CD4-positive, alpha-beta T cell treated with Interleukin-15 for 4 hours (primary cell): ENCODE measurements around the gene ECI1.

Experiments
- DNase-seq: peaks from one replicate; pipeline ENCODE4 v3.0.0-alpha.2; 2020; ENCODE audit warnings: low spot score

ECI1 gene

DNA sequence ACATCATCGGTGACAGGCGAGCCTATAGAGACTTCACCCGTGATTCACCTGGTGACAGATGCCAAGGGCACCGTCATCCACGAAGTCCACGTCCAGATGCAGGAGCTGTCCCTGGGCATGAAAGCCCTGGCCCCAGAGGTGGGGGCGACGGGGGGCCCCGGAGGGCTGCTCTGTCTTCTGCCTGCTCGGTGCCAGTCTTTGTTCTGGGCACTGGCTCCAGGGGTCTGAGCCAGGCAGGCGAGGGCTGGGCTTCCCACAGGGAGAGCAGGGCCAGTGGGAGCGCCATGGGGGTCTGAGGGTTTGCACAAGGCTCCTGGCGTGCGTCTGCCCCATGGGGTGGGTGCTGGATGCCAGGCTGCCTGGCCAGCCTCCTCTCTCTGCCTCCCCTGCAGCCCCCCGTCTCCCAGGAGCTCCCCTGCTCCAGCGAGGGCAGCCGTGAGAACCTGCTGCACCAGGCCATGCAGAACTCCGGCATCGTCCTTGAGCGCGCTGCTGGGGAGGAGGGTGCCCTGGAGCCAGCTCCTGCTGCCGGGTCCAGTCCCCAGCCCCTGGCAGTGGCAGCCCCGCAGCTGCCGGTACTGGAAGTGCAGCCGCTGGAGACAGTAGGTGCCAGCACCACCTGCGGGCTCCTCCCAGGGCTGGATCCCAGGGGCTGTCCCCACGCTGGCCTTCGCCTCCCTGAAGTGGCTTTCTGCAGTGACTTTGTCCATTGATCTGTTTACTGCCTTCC is 18.2 kb downstream of the ECI1 start:
- DNase-seq = no peak

DNA sequence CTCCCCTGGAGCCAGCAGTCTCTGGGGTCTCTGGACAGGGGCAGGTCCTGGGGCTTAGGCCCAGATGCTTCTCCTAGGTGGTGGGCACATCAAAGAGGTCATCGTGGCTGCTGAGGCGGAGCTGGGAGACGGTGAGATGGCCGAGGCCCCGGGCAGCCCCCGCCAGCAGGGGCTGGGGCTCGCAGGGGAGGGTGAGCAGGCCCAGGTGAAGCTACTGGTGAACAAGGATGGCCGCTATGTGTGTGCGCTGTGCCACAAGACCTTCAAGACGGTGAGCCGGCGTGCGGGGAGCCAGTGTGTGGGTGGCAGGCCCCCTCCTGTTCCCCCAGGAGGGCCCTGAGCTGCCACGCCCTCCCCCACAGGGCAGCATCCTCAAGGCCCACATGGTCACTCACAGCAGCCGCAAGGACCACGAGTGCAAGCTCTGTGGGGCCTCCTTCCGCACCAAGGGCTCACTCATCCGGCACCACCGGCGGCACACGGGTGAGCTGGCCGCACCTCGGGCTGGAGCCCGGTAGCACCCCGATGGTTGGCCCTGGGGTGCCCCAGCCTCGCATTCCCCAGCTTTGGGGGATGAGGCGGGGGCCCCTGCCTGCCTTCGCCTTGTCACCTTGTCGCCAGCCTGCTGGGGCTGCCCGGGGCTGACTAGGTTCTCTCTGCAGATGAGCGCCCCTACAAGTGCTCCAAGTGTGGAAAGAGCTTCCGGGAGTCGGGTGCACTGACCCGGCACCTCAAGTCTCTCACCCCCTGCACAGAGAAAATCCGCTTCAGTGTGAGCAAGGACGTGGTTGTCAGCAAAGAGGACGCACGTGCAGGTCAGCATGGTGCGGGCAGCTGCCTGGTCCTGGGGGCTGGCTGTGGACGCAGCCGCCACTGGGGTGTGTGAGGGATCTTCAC is 19.0 kb downstream of the ECI1 start:
- no peak for DNase-seq

DNA sequence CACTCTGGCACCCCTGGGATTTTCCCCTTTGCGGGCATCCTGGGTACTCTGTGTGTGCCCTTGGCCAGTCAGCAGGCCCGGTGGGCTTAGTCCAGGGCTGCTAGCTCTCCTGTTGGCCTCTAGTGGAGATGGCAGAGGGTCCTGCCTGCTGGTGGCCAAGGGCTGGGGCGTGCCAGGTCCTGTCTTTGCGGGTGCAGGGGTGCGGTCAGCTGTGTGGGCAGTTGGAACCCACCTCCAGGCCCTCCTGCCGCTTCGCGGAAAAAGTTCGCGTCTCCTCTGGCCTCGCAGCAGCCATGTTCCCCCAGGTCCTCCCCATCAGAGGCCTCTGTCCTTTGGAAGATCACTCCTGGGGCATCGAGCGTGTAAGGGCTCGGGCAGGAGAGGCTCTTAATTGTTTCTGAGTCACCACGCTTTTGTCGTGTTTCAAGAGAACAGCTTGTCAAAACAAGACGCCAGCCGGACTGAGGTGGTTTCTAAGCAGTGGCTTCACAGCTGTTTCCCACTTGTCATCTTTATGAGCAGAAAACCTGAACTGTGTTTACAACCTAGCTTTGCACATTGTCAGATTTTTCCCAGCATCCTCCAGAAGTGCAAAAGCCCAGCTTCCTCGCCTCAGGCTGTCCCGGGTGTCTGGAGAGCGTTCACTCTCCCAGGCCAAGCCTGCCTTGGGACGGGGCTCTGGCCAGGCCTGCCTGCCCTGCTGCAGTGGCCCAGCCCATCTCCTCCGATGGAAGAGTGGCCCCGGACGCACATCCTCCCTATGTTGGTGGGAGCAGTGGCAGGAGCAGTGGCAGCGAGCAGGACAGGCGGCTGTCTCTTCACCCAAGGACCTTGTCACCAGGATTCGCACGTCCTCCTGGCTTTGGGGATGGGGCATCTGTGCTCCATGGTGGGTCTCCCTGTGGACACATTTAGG is 20.1 kb downstream of the ECI1 start:
- DNase-seq = no peak

DNA sequence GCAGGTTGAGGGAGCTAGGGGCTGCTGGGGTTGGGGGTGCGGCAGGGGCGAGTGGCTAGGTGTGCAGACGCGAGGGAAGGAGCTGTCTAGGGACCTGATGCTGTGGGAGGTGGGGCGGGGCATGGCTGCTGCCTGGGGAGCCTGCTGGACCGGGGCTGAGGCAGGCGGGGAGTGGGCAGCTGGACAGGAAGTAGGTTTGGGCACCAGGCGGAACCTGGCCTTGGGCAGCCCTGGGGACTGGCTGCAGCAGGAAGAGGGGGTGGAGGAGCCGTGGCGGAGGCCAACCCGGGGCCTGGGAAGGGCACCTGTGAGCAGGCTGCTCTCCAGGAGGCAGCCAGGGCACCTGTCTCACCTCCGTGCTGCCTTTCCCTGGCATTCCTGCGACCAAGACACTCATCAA is 21.0 kb downstream of the ECI1 start:
- DNase-seq = no peak

DNA sequence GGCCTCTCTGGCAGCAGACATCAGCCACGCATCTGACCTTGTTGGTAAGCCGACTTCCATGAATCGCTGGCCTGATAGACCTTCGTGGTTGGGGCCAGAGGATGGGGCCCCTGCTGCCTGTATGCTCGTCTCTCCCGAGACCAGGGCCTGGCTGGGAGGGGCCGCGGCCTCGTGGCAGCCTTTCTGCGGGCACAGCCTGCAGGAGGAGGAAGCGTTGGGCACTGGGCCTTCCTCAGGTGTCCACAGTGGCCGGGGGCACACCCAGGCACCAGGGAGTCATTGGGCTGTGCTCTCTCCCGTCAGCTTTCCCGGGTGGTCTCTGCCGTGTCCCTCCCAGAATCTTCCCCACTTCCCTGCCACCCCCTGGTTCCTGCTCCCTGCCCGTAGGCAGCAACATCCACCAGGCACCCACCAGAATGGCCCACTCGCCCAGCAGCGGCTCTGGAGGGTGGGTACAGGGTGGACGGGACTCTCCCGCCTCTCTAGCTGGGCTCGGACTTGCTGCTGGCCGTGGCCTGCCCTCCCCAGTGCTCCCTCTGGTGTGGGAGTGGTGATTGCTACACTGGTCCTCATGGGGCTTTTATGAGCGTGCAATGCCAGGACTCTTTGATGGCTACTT is 21.6 kb downstream of the ECI1 start:
- DNase-seq = no peak

DNA sequence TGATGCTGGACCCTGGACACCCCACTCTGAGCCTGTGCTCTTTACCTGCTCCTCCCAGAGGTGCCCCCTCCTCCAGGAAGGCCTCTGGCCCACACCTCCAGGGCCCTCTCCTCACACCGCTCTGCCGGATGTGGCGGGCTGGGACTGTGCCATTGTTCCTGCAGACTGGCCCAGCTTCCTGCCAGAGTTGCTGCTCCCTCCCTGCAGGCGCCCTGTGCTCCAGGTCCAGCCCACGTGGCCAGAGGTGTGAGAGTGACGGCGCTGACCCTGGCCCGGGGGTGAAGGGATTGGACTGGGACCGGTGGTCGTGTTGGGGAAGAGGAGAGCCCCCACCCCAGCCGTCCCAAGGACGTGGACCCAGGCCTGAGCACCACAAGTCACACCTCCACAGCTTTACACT is 22.3 kb downstream of the ECI1 start:
- DNase-seq = no peak

DNA sequence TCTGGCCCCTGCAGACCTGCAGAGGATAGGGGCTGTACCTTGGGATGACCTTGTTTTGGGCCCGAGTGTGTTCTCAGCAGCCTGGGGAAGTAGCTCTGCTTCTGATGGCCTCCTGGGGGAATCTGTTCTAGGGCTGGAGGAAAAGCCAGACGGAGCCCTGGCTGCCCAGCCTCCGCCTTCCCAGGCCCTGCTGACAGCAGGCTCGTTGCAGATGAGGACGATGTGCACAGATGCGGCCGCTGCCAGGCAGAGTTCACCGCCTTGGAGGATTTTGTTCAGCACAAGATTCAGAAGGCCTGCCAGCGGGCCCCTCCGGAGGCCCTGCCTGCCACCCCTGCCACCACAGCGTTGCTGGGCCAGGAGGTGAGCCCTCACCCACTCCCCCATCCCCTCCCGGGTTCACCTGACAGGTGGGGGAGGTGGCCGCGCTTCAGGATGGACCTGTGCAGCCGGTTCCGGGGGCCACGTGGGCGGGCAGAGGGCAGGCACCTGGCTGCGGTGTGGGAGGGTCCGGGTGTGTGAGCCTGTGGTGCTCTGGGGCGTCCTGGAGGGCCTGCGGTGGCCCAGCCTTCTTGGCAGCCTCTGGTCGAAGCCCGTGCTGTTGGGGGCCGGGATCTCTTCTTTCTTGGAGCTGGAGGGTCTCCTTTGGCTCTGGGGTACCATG is 23.1 kb downstream of the ECI1 start:
- no peak for DNase-seq

DNA sequence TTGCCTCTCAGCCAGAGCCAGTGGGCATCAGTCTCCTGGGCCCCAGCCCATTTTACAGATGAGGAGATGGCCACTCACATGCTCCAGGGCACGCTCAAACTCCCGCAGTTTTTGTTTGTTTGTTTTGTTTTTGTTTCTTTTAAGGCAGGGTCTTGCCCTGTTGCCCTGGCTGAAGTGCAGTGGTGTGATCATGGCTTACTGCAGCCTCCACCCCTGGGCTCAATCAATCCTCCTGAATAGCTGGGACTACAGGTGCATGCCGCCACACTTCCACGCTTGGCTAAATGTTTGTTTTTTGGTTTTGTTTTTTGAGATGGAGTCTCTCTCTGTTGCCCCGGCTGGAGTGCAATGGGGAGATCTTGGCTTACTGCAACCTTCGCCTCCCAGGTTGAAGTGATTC is 24.5 kb downstream of the ECI1 start:
- DNase-seq = no peak

DNA sequence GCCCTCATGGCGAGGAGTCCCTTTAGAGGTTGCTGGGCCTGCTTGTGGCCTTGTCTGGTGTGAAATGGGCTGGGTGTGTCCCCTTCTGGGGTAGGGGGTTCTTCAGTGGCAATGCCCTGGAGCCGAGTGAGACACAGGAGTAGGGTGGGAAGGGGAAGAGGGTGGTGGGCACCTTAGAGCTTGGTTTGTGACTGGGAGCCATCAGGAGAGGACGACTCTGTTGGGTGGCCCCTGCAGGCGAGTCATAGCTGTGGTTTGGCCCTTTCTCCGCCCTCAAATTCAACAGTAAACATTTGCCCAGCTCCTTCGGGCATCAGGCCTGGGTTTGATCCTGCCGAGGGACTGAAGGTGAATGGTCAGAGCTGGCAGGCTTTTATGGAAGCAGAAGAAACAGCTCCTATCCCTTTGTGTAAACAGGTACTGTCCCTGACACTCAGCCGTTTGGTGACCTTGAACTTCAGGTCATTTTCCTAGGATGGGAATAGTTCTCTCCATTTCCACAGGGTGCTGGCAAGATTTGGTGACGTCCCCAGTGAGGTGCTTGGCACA is 25.1 kb downstream of the ECI1 start:
- DNase-seq = no peak

DNA sequence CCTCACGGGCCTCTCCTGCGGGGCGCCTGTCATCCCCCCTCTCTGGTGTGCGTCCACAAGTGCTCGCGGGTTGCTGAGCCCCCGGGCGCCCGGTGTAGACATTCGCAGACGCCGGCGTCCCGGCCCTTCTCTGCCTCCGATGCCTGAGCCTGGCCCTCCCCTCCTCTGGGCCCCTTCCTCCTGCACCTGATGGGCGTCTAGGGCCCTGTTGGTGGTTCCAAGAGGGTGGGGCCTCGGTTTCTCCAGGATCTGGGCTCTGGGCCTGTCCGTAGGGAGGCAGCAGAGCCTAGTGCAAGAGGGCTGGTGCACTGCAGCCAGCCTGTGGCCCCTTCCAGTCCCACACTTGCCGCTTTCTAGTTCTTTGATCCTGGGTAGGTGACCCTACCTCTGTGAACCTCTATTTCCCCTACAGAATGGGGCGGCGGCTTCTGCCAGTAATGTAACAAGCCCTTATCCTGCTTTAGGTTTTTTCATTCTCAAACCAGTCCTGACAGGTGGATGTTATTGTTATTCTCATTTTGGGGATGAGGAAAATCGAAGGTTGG is 27.4 kb downstream of the ECI1 start:
- DNase-seq = peak; percentile 7

DNA sequence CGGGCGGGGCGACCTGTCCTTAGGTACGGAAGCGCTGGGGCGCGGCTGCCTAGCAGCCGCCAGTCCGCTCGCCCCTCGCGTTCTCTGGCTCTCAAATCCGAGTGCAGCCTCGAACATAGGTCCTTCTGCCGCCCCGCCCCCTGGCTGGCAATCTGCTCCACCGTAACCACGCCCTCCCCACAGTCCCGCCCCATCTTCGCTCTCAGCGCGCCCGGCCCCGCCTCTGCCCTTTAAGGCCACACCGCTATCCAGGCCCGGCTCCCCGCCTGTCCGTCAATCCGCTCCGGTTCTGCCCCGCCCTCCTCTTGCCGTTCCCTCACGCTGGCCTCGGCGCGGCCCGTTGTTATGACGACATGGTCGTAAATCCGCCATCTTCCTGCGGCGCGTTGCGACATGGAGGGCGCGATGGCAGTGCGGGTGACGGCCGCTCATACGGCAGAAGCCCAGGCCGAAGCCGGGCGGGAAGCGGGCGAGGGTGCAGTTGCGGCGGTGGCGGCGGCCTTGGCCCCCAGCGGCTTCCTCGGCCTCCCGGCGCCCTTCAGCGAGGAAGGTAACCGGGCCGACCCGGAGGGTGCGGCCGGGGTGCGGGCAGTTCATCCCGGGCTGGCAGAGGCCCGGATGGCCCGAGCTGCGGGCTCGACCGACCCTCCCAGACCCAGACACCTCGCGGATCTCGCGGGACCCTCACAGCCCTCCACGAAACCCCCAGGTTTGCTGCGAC is 28.0 kb downstream of the ECI1 start, which contains the start of gene E4F1:
Gene E4F1, plus strand, starts transcription at position 371 of the 721 bp plus-strand sequence. Its CDS starts 23 bp downstream, at position 394.
- peak; percentile 99 for DNase-seq

DNA sequence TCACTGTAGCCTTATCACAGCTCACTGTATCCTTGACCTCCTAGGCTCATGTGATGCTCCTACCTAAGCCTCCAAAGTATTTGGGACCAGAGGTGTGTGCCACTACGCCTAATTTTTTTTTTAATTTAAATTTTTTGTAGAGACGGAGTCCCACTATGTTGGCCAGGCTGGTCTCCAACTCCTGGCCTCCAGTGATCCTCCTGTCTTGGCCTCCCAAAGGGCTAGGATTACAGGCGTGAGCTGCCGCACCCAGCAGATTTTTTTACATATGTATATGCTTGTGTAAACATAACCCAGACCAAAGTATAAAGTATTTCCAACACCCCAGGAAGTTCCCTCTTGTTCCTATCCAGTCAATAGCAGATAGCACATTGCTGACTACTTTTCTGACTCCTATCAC is 35.1 kb downstream of the ECI1 start:
- DNase-seq = no peak

DNA sequence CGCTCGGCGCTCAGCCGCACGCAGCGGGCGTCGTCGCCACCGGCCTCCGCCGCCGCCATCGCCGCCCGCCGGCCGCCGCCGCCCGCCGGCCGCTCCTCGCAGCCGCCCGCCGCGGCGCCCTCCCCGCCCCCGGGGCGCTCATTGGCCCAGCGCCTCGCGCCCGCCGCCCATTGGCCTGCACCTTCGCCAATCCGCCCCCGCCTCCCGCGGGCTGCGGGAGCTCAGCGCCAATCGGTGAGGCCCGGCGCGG is 36.7 kb downstream of the ECI1 start, which contains the start of gene PGP:
Gene PGP, minus strand, starts transcription at position 122 of the 250 bp plus-strand sequence. Its CDS starts 63 bp downstream, at position 59.
- DNase-seq = no peak

DNA sequence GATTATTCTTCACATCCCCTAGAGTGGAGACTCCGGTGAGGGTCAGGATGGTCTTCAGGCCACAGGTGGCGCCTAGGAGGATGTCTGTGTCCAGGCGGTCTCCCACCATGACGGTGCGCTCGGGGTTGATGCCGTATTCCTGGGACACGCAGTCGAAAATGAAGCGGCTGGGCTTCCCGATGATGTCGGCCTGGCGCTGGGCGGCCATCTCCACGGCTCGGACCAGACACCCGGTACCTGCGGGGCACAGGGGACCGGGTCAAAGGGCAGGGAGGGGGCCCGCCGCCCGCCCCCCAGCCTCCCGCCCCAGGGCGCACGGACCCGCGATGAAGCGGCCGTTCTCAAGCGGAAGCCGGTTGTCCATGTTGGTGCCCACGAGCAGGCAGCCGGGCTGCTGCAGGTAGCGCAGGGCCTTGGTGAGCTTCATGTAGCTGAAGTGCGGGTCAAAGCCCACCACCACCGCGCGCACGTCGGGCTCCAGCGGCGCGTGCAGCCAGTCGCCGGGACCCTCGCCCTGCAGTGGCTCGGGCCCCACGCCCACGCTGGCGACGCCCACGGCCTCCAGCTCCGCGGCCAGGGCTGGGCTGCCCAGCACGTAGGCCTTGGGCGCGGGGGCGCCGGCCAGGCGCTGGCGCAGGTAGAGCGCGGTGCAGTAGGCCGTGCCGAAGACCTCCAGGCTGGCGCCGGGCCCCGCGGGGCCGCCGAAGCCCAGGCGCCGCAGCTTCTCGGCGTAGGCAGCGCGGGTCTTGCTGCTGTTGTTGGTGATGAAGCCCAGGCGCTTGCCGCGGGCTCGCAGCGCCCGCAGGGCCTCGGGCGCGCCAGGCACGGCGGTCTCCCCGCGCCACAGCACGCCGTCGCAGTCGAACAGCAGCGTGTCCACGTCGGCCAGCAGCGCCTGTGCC is 37.3 kb downstream of the ECI1 start:
- no peak for DNase-seq

DNA sequence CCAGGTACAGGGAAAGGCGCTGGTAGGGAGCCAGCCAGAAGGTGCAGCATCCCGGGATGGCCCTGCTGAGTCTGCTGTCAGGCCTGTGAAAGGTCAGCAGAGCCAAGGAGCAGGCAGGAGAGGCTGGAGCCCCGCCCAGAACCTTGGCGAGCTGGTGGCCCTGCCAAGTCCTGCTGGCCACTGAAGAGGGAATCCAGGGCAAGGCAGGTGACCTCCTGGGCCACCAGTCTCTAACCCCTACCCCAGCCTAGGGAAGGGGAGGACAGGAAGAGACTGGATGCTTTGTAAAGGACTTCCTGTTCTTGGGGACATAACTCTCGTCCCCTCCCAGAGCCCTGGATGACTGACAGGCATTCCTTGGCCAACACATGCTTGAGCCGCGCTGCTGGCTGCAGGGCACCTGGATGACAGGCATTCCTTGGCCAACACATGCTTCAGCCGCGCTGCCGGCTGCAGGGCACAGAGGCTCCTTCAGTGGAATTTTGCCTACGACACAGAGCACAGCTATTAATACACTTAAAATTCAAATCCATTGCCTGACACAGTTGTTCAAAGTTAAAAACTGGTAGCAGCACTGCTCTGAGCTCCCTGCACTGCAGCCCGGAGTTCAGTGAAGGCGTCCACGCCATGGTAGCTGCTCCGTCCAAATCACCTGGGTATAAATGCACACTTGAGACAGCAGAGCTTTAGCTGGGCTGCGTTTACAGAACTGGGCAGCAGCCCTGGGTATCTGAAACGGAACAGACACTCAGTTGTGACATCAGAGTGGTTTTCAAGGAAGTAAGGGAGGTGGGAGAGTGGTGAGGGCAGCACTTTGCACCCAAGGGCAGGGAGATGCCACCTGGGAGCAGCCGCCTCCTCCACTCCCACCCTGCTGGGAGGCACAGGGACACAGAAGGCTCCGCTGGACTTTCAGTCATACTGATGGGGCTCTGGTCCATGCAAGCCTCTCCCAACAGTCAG is 38.7 kb downstream of the ECI1 start:
- DNase-seq = no peak

DNA sequence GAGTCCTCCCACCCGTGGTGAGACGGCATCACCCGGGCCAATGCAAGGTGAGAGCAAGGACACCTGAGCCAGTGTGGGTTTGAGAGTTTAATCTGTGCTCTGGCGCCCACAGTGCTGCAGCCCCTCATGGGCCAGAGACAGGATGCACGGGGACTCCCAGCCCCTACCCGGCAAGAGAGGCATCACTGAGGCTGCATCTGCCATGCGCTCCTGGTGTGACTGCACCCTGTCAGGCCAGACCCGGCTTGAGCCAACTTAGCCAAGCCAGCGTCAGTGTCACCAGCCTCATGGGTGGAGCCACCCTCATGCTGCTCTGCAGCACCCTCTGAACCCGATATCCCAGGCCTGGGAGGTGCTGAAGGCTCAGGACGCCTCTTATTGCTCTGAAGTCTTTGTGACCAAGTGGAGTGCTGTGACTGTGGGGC is 39.5 kb downstream of the ECI1 start:
- no peak for DNase-seq
